Panc1 (cell line): ENCODE measurements around the gene ST8SIA5. TPM values are rescaled to one million over a fixed set of nuclear protein-coding genes. Genes with fewer than 3 reads are reported as not detected.

ENCODE experiments used
- ATAC-seq: fragments of 200-7000 bp; cut with Tn5 transposase; 2 replicates; pipeline ENCODE4 v1.9.1; 2020; ENCODE audit warnings: mild to moderate bottlenecking, moderate library complexity
- BruUV-seq: library from RNA; stranded (reverse); fragments of 400-500 nt; replicated peaks from 2 replicates; lab custom pipeline; 2021; lab: Mats Ljungman, UMichigan
- CTCF ChIA-PET: fragments of 300-600 bp; sonication (Branson Sonifier 250); formaldehyde crosslinking; loops from one replicate; lab custom pipeline; 2022; ENCODE audit warnings: antibody characterized with exemption; lab: Charles Lee
- POLR2A ChIA-PET: fragments of 300-600 bp; sonication (Branson Sonifier 250); formaldehyde crosslinking; loops from one replicate; lab custom pipeline; 2022; ENCODE audit warnings: antibody characterized with exemption; lab: Charles Lee
- DNase-seq: peaks from one replicate; pipeline ENCODE4 v3.0.0-alpha.2; 2010; ENCODE audit warnings: low read depth, low spot score
- H3K27ac ChIP-seq: 2 replicates; pipeline ENCODE4 v1.5.1; 2011; ENCODE audit warnings: mild to moderate bottlenecking, low read length, inconsistent platforms
- H3K27me3 ChIP-seq: fragments of 200-500 bp; sonication (Bioruptor generic); 2 replicates; pipeline ENCODE4 v1.6.0; 2014; ENCODE audit warnings: low read length, inconsistent platforms; ENCODE audit not compliant: control insufficient read depth, insufficient read depth
- H3K36me3 ChIP-seq: fragments of 200-500 bp; sonication (Bioruptor generic); 2 replicates; pipeline ENCODE4 v1.5.1; 2014; ENCODE audit warnings: inconsistent platforms, mild to moderate bottlenecking, low read length, moderate library complexity; ENCODE audit not compliant: control insufficient read depth, insufficient read depth
- H3K4me1 ChIP-seq: 2 replicates; pipeline ENCODE4 v1.5.1; 2011; ENCODE audit warnings: inconsistent platforms, mild to moderate bottlenecking, low read length, moderate library complexity; ENCODE audit not compliant: control insufficient read depth, insufficient read depth
- H3K4me3 ChIP-seq, 2 experiments: 2 replicates each; pipeline ENCODE4 v1.5.1; 2011 to 2012; ENCODE audit warnings: low read depth in 2 of 2, low read length in 2 of 2, mild to moderate bottlenecking in 2 of 2, inconsistent platforms in 1 of 2, moderate library complexity in 1 of 2
- H3K9me3 ChIP-seq: fragments of 200-500 bp; sonication (Bioruptor generic); 2 replicates; pipeline ENCODE4 v1.5.1; 2014; ENCODE audit warnings: low read depth, mild to moderate bottlenecking, inconsistent platforms, low read length, moderate library complexity; ENCODE audit not compliant: control insufficient read depth, insufficient read depth
- POLR2AphosphoS5 ChIP-seq: IDR thresholded peaks from 2 replicates; pipeline ENCODE4 v1.6.1; 2012; ENCODE audit warnings: mild to moderate bottlenecking, low read depth, low read length, moderate library complexity
- SIN3A ChIP-seq: IDR thresholded peaks from 2 replicates; pipeline ENCODE4 v1.6.1; 2012; ENCODE audit warnings: low read depth, mild to moderate bottlenecking, low read length, moderate library complexity, borderline replicate concordance; ENCODE audit not compliant: insufficient read depth
- TCF7L2 ChIP-seq: IDR thresholded peaks from 2 replicates; pipeline ENCODE4 v1.6.1; 2011; ENCODE audit warnings: mild to moderate bottlenecking, low read depth, low read length, inconsistent platforms
- in situ Hi-C: cut with HindIII; loops from 2 replicates; pipeline ENCODE4 v1.10.0; 2016; ENCODE audit warnings: low sequenced_read_pairs, low pct_unique_long_range_greater_than_20kb
- intact Hi-C: fragments of 100-400 bp; cut with micrococcal nuclease; formaldehyde crosslinking; loops from one replicate; pipeline ENCODE4 v1.10.0; 2022; ENCODE audit not compliant: unreplicated experiment
- total RNA-seq: library from RNA; stranded (reverse); gene quantifications from one replicate; pipeline ENCODE4 v1.2.1, GENCODE V29; 2021; ENCODE audit not compliant: unreplicated experiment
- TF ChIP-seq, protein P1 (sequence below), 2 experiments: IDR thresholded peaks; 2 replicates each; pipeline ENCODE4 v1.6.1; 2011 to 2012; ENCODE audit warnings: low read depth in 2 of 2, control low read depth in 1 of 2, low read length in 1 of 2, mild to moderate bottlenecking in 1 of 2, moderate library complexity in 1 of 2; ENCODE audit not compliant: insufficient read depth in 1 of 2
- TF ChIP-seq, protein P2 (sequence below): fragments of 450-650 bp; IDR thresholded peaks from 2 replicates; pipeline ENCODE4 v1.5.1; 2017; ENCODE audit warnings: mild to moderate bottlenecking

The ST8SIA5 gene
- total RNA-seq, 1 experiment from 2014 or later: 0.15 TPM

DNA sequence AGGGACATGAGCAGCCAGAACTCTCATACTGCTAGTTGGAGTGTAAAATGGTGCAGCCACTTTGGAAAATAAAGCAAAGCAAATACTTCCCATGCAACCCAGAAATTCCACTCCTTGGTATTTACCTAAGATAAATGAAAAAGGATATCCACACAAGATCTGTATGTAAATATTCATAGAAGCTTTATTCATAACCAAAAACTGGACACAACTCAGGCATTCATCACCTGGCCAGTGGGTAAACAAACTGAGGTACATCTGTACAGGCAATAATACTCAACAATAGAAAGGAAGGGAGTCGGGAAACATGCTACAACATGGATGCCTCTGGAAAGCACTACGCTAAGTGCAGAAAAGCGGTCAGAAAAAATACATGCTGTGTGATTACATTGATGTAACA, 97.4 kb downstream of the ST8SIA5 start:
- POLR2A ChIA-PET: no interaction called here
- Histone ChIP-seq H3K4me1 (no peaks in the 10 kb centered on the region), H3K4me3 (no peak overlapping the region), H3K36me3 (no peaks in the 10 kb centered on the region), H3K27me3 (no peaks in the 10 kb centered on the region), H3K9me3 (no peaks in the 10 kb centered on the region), H3K27ac (no peak overlapping the region)
- intact Hi-C loops: loop anchor here (2.0 to 10.0 kb wide), 3 partner anchors 102 to 515 kb away; no protein-coding TSS in a partner anchor
- CTCF ChIA-PET: no interaction called here
- BruUV-seq: no TSS peak
- in situ Hi-C loops: no loop called here
- TF ChIP-seq, protein P1, sequence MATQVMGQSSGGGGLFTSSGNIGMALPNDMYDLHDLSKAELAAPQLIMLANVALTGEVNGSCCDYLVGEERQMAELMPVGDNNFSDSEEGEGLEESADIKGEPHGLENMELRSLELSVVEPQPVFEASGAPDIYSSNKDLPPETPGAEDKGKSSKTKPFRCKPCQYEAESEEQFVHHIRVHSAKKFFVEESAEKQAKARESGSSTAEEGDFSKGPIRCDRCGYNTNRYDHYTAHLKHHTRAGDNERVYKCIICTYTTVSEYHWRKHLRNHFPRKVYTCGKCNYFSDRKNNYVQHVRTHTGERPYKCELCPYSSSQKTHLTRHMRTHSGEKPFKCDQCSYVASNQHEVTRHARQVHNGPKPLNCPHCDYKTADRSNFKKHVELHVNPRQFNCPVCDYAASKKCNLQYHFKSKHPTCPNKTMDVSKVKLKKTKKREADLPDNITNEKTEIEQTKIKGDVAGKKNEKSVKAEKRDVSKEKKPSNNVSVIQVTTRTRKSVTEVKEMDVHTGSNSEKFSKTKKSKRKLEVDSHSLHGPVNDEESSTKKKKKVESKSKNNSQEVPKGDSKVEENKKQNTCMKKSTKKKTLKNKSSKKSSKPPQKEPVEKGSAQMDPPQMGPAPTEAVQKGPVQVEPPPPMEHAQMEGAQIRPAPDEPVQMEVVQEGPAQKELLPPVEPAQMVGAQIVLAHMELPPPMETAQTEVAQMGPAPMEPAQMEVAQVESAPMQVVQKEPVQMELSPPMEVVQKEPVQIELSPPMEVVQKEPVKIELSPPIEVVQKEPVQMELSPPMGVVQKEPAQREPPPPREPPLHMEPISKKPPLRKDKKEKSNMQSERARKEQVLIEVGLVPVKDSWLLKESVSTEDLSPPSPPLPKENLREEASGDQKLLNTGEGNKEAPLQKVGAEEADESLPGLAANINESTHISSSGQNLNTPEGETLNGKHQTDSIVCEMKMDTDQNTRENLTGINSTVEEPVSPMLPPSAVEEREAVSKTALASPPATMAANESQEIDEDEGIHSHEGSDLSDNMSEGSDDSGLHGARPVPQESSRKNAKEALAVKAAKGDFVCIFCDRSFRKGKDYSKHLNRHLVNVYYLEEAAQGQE (IDR thresholded peaks at IDR 0.05; ENCODE audit: insufficient read depth in 1 of 2, low read depth in 2 of 2, low read length in 1 of 2): no peak
- TF ChIP-seq TCF7L2: no peak
- TF ChIP-seq, protein P2, sequence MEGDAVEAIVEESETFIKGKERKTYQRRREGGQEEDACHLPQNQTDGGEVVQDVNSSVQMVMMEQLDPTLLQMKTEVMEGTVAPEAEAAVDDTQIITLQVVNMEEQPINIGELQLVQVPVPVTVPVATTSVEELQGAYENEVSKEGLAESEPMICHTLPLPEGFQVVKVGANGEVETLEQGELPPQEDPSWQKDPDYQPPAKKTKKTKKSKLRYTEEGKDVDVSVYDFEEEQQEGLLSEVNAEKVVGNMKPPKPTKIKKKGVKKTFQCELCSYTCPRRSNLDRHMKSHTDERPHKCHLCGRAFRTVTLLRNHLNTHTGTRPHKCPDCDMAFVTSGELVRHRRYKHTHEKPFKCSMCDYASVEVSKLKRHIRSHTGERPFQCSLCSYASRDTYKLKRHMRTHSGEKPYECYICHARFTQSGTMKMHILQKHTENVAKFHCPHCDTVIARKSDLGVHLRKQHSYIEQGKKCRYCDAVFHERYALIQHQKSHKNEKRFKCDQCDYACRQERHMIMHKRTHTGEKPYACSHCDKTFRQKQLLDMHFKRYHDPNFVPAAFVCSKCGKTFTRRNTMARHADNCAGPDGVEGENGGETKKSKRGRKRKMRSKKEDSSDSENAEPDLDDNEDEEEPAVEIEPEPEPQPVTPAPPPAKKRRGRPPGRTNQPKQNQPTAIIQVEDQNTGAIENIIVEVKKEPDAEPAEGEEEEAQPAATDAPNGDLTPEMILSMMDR: no peak
- TF ChIP-seq SIN3A: no peak
- no peak for TF ChIP-seq POLR2AphosphoS5
- ATAC-seq: no peak
- DNase-seq: no peak

DNA sequence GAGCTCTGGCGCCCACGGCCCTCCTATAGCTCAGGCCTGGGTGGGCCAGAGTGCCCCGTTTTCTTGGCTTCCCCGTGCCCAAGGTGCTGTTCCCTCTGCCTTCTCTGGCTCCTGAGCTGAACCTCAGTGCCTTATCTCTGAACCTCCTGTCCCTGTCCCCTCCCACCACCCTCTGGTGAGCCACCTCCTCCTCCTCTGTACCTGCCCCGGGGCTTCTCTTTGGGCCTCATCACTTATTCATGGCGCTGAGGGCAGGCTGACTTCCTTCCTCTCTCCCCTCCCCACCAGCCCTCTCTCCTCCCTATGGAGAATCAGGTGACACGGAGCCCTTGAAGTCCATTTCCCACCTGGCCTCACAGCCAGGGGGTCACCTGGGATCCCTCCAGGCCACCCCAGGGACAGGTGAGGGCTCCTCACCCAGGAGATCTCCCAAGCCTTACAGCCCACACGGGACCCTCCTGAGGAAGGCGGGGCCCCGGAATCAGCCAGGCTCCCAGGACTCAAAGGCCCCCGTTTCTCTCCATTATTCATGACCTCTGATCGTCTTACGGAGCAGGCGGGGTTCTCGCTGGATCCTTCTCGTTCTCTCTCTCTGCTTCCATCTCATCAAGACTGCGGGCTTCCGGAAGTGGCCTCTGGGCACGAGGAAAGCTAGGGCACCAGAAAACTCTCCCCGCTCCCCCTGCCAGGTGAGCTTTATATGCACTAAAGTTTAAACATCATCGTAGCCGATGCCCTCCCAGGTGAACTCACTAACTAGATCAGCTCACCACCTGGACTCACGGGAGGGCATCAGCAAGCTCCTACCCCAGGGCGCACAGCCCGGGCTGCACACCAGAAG, 99.5 kb downstream of the ST8SIA5 start, which contains the start of gene LOXHD1:
LOXHD1 (minus strand) TSS at position 106 of the 841 bp plus-strand sequence. CDS start 187 bp downstream, outside the sequence.
- POLR2A ChIA-PET: no interaction called here
- Histone ChIP-seq H3K27ac (no peak within 1 kb of the TSS), H3K27me3 (no peaks in the 10 kb centered on the region), H3K4me3 (no peak within 1 kb of the TSS), H3K9me3 (no peaks in the 10 kb centered on the region), H3K4me1 (no peaks in the 10 kb centered on the region), H3K36me3 (no peaks in the 10 kb centered on the region)
- no peak for DNase-seq
- BruUV-seq: no TSS peak
- in situ Hi-C loops: no loop called here
- intact Hi-C loops: loop anchor here (5.0 to 10.0 kb wide), 2 partner anchors 100 to 513 kb away; no protein-coding TSS in a partner anchor
- TF ChIP-seq, protein P2: no peak
- TF ChIP-seq POLR2AphosphoS5: no peak
- TF ChIP-seq, protein P1 (IDR thresholded peaks at IDR 0.05; ENCODE audit: insufficient read depth in 1 of 2, low read depth in 2 of 2, low read length in 1 of 2): no peak
- CTCF ChIA-PET: interaction anchor here (0.6 to 1.8 kb wide), 10 partner anchors 9 to 484 kb away, joined by 3 to 14 read pairs (median 4); a partner anchor contains a TSS
- ATAC-seq: peak; percentile 31; the same call in 1 of the 2 replicates
